Lower leg skin (tissue), 4 donors: ENCODE results near the gene ADGRL1. TPM values are rescaled to one million over a fixed set of nuclear protein-coding genes. Genes with fewer than 3 reads are reported as not detected.

Experiments used
- DNase-seq, 2 donors: peaks; one replicate each; pipeline ENCODE4 v3.0.0-alpha.2; 2019; ENCODE audit warnings: low spot score in 2 of 2
- H3K4me3 ChIP-seq: fragments of 200-600 bp; sonication (generic); 2 replicates; pipeline ENCODE4 v1.5.1; 2017; ENCODE audit warnings: mild to moderate bottlenecking, low read depth; ENCODE audit not compliant: poor library complexity, severe bottlenecking
- POLR2A ChIP-seq, 2 donors: fragments of 450-650 bp; IDR thresholded peaks; one replicate each; pipeline ENCODE4 v1.6.1; 2016 to 2017; ENCODE audit warnings: antibody characterized with exemption in 2 of 2, mild to moderate bottlenecking in 1 of 2, moderate library complexity in 1 of 2
- WGBS, 2 donors: methylation state at CpG; one replicate each; pipeline ENCODE4 v1.1.5; 2018; 5-methylcytosine and 5-hydroxymethylcytosine counted together
- intact Hi-C: fragments of 100-400 bp; cut with DNase I; formaldehyde crosslinking; loops from one replicate; pipeline ENCODE4 v1.15.0; 2023; ENCODE audit warnings: low total_unique reads
- total RNA-seq, 4 donors: library from RNA; depleted of rRNA; stranded (reverse); fragments of >200 nt; gene quantifications; one replicate each; pipeline ENCODE4 v1.1.0, GENCODE V29; 2016
- TF ChIP-seq, protein P1 (sequence below), 3 donors: fragments of 450-650 bp; IDR thresholded peaks; one replicate each; pipeline ENCODE4 v1.5.1; 2016; ENCODE audit warnings: antibody characterized with exemption in 3 of 3, mild to moderate bottlenecking in 3 of 3, moderate library complexity in 2 of 3

Gene ADGRL1
- total RNA-seq, 4 donors from 2014 or later: 27.6 to 37.7 (median 29.8) TPM

DNA sequence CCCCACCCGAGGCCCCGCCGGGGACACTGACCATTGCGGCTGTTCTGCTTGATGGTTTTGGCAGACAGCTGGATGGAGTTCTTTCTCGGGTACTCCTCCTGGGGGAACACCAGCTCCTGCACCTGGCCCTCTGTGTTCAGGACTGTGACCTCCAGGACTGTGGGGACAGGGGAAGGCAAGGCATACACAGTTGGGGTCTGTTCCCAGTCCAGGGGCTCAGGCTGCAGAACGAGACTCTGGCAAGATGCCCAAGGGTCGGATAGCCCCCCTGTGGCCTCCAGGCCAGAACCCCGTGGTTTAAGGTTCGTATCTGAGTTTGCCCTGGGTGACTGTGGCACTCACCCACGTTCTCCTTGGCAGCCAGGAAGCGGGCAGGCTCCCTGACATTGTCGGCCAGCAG, 46.9 kb downstream of the ADGRL1 start:
- WGBS, 2 donors: 62 to 71% methylated on average over 10 to 12 of the region's 12 CpGs
- no peak overlapping the region for H3K4me3 ChIP-seq
- intact Hi-C loops: no loop called here
- TF ChIP-seq, protein P1, sequence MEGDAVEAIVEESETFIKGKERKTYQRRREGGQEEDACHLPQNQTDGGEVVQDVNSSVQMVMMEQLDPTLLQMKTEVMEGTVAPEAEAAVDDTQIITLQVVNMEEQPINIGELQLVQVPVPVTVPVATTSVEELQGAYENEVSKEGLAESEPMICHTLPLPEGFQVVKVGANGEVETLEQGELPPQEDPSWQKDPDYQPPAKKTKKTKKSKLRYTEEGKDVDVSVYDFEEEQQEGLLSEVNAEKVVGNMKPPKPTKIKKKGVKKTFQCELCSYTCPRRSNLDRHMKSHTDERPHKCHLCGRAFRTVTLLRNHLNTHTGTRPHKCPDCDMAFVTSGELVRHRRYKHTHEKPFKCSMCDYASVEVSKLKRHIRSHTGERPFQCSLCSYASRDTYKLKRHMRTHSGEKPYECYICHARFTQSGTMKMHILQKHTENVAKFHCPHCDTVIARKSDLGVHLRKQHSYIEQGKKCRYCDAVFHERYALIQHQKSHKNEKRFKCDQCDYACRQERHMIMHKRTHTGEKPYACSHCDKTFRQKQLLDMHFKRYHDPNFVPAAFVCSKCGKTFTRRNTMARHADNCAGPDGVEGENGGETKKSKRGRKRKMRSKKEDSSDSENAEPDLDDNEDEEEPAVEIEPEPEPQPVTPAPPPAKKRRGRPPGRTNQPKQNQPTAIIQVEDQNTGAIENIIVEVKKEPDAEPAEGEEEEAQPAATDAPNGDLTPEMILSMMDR (IDR thresholded peaks at IDR 0.05): no peak
- TF ChIP-seq POLR2A (IDR thresholded peaks at IDR 0.05): no peak
- DNase-seq: no peak

DNA sequence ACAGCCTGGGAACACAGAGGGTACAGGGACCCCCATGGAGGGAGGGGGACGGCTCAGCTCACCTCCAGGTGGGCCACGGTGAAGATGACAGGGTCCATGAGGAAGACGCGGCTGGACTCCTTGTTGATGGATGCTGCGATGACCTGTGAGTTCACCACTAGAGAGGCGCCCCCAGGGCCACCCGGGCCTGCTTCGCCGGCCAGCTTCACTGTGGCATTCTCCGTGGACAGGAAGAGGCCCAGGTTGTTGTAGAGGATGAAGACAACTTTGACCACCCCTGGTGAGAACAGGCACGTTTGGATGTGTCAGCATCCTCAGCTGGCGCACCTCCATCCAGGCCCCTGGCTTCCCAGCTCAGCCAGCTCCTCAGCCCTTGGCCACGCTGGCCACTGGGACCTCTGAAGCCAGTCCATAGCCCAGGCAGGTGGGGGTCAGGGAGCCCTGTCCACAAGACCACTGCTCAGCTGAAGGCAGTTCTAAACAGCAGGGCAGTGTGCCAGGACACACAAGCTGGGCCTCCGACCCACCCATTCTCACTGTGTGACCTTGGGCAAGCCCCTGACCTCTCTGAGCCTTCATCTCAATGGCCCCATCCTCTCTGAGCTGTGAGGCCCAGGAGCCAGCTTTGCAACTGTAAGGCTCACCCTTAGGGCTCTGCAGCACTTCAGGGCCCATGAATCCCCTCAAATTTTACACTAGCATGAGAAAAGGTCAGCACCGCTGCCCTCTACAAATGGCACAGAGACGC, 47.5 kb downstream of the ADGRL1 start:
- TF ChIP-seq, protein P1 (IDR thresholded peaks at IDR 0.05): no peak
- no peak for TF ChIP-seq POLR2A (IDR thresholded peaks at IDR 0.05)
- no peak for DNase-seq
- intact Hi-C loops: no loop called here
- 86 to 100% methylated on average over 10 to 16 of the region's 16 CpGs for WGBS, 2 donors
- no peak overlapping the region for H3K4me3 ChIP-seq

DNA sequence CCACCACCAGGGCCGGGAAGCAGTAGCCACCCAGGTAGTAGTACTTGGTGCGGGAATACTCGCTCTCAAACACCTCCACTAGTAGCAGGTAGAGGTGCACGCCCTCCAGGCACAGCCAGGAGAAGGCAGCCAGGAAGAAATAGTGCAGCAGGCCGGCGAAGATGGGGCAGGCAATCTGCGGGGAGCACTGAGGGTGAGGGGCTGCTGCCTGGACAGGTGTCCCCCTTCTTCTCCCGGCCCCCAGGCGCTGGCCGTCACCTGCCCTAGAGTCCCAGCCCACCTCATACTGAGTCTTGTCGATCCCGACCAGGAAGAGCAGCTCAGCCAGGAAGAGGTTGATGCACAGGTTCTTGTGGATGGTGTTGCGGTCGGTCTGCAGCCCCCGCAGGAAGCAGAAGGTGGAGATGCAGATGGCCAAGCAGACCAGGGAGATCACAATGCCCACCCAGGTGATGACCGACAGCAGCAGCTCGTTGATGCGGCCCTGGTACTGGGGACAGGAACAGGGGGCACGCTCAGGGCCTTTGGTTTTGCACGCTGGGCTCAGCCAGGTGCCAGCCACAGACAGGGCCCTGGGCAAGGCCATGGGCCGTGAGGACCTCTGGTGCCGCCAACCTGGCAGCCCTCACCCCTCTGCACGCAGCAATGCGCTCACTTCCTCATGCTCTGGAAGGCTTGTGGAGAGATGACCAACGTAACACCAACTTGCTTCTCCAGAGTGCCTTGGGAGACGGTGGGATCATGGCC, 48.8 kb downstream of the ADGRL1 start:
- 91 to 93% methylated on average over 23 to 26 of the region's 26 CpGs for WGBS, 2 donors
- intact Hi-C loops: no loop called here

DNA sequence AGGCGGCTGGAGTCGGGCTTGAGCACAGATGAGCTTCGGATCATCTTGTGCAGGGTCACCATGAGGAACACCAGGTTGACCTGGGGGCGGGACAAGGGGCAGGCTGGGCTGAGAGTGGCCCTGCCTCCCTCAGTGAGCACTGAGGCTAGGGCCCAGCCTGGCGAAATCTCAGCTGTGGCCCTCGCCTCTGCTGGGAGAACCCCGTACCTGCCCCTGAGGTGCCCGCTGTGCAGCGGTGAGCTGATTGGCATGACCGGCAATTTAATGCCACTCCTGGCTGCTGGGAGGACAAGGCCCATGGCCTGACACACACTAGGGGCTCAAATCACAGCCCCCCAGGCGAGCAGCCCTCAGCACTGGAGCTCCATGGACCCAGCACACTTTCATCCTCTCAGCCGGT, 49.8 kb downstream of the ADGRL1 start:
- TF ChIP-seq, protein P1 (IDR thresholded peaks at IDR 0.05): no peak
- WGBS, 2 donors: 87 to 90% methylated on average over 6 to 12 of the region's 12 CpGs
- intact Hi-C loops: no loop called here
- no peak for DNase-seq
- no peak overlapping the region for H3K4me3 ChIP-seq

More for the DNA sequence above, 48.8 kb downstream of the ADGRL1 start:
- no peak overlapping the region for H3K4me3 ChIP-seq
- TF ChIP-seq, protein P1 (IDR thresholded peaks at IDR 0.05): no peak
- no peak for TF ChIP-seq POLR2A (IDR thresholded peaks at IDR 0.05)
- DNase-seq: no peak

DNA sequence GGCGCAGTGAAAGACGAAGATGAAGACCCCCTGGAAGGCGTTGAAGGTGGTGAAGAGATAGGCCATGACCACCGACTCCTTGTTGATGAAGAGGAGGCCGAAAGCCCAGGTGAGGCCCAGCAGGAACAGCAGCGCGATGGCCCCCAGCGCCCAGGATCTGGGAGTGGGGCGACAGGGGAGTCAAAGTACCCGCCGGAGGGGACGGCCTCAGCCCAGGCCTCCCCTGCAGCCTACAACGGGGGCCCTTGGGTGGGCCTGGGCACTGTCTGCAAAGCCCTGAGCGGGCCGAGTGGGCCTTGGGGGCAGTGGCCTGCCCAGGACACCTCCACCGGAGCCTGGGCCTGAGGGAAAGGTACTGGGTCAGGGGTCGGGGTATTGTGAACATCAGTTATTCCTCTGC, 50.6 kb downstream of the ADGRL1 start:
- 95 to 98% methylated on average over 17 of the region's 17 CpGs for WGBS, 2 donors
- H3K4me3 ChIP-seq: no peak overlapping the region
- TF ChIP-seq, protein P1 (IDR thresholded peaks at IDR 0.05): no peak
- TF ChIP-seq POLR2A (IDR thresholded peaks at IDR 0.05): no peak
- intact Hi-C loops: no loop called here
- no peak for DNase-seq
